NCI-H1105 (cell line): ENCODE measurements around the gene TRAPPC12.
"Not testable (repeated sequence)": the region's sequence is repeated elsewhere in the genome, so short reads cannot be mapped to it uniquely, and the experiment has no call there.

Experiments used
- DNase-seq: peaks from one replicate; lab custom pipeline; 2025; lab: John Stamatoyannopoulos, UW

Gene TRAPPC12

DNA sequence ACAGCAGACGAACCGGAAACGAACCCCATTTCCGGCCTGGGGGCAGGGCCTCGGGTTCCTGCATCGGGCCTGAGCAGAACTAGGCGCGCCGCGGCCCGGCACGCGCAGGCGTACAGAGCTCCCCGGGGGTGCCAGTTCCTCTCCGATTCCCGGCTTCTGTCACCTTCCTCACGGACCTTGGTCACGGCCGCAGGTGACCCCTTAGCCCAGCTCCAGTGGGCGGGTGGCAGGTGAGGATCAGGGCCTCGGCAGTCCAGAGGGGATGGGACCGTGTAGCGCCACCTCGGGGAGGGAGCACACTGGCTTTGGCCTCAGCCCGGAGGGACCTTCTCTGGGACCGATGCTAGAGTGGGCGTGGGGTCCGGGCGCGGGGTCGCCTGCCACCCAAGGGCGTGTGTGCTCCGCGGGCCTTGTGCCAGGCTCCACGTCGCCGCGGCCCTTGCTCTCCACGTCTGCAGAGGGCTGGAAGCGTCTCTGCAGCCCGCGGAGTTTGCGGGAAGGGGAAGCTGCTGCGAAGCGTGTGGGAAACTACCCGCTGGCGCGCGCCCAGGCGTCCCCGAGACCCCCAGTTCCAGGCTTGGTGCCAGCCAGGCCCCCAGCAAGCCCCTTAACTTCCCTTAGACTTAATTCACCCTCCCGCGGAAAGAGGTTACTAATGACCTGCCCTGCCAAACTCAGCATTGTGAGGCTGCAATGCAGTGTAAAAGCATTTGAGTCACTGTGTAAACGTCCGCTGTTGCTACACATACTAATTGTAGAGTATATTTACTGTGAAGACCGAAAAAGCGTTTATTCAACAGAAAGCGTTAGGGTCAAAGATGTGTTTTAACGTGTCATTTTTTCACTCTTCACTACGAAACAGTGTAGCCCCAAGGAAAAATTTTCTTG is at the start of gene TRAPPC12:
TSS of gene TRAPPC12 (plus strand) at position 48 of the 888 bp plus-strand sequence. CDS start 7,930 bp downstream, outside the sequence.
- peak; percentile 89 for DNase-seq

DNA sequence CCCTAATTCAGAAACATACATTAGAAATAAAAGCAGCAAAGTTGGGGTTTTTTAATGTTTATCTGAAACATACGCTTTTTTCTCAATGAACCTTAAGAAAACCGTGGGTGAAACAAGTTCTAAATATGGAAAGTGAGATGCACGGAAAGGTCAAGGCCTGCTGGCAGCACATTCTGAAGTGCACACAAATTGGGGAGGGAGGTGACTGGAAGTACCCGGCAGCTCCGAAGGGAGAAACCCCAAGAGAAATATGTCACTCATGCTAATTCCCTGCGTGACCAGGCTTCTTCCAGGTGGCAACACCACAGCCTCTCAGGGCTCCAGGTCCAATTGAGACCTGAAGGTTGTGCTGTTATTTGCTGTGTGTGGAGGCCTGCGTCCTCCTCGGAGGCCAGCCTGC is 47.4 kb upstream of the TRAPPC12 start:
- no peak for DNase-seq

GRCh38 chr2:3334392-3335345 is 44.8 kb upstream of the TRAPPC12 start:
- no peak for DNase-seq

GRCh38 chr2:3336844-3337243 is 42.6 kb upstream of the TRAPPC12 start:
- no peak for DNase-seq

DNA sequence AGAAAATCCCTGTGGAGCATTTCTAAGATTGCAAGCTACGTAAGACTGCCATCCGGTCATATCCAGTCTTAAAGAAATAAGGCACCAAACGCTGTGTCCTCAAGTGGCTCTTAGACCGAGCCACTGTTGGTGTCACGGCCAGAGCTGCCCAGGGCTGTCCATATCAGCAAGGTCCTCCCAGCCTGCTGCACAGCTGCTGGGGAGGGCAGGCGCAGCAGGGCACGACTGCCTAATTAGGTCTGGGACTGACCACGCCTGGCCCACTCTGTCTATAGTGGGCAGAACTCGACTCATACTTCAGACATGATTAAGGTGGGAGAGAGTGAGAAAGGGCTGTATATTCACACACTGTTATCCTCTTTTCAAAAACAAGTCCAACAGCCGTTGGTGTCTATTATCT is 41.2 kb upstream of the TRAPPC12 start:
- DNase-seq, result no peak

DNA sequence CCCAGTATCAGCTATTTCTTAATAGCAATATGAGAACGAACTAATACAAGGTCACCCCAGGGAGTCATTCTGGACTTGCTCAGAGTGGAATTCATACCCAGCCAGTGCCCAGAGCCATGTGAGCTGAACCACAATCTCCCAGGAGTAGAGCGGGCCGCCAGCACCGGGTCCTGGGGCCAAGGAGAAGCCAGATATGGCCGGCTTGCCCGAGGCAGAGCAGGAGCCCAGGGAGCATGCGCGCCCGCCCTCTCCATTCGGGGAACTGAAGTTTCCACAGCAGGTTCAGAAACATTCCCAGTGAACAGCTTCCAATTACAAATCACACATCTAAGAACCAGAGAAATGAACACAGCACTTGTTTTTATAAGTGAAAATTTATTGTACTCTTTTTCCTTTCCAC is 39.4 kb upstream of the TRAPPC12 start:
- DNase-seq, result no peak

- DNase-seq, result no peak
Observed at GRCh38 chr2:3341336-3341735, 38.2 kb upstream of the TRAPPC12 start.

DNA sequence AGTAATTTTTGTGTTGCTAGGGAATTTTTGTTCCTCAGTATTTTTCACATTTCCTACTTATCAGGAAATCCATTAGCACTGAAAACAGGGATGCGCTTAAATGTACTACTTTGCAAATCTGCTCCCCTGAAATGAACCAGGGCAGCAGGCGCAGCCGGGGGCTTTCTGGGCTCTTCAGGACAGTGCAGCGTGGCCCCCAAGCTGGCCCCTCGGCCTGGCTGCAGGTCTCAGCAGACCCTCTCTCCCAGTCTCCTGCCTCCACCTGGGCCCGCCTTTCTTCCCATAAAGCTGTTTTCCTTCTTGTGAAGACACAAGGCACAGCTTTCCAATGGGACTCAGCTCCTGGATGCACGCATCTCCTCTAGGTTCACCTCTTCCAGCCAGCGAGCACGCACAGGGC is 37.2 kb upstream of the TRAPPC12 start:
- no peak for DNase-seq

GRCh38 chr2:3343012-3343411 is 36.5 kb upstream of the TRAPPC12 start:
- DNase-seq, result no peak

- no peak for DNase-seq
Observed at GRCh38 chr2:3344897-3345296, 34.6 kb upstream of the TRAPPC12 start.

DNA sequence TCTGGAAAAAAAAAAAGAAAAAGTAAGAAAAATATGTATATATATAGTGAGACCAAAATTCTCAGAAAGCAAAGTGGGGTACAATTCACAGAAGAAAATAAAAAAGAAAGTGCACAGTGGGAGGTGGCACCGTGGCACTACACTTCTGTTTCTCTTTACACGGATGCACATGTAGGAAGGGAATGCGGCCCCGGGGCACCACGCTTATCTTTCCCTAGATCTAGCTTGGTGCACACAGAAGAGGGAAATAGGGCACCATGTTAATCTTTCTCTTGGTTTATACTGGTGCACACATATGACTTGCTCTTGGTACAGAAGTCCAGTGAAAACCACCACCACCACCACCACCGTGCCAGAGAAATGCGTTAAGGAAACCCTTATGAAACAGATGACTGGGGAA is 33.9 kb upstream of the TRAPPC12 start:
- no peak for DNase-seq

GRCh38 chr2:3348767-3349166 is 30.7 kb upstream of the TRAPPC12 start:
- no peak for DNase-seq

GRCh38 chr2:3349211-3349693 is 30.2 kb upstream of the TRAPPC12 start:
- DNase-seq, result no peak

- no peak for DNase-seq
Observed at GRCh38 chr2:3354986-3355385, 24.5 kb upstream of the TRAPPC12 start.

DNA sequence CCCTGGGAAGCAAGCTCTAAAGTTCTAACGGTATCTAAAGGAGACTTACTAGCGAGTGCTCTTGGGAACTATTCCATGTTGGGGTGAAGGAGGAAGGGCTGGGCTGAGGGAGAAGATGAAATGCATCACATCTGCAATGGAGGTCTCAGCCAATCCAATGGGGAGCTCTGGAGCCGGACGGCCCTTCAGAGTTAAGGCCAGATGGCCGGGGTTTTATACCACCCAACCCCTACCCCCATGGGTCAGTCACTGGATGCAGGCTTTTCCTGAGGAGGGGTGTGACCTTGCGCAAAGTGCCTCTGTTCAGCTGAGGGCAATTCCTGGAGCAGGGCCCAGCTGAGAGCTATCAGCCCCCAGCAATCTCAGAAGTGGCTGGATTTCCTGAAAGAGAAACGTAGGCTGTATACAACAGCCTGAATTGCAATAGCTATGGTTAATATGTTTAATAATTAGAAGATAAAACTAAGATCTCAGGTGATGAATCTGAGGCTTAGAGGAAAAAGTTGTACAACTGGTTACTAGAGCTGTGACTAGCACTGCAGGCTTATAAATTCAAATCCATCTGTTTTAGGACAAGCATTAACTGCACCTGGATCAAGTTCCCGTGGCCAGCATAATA is 23.4 kb upstream of the TRAPPC12 start:
- no peak for DNase-seq

GRCh38 chr2:3356799-3357198 is 22.7 kb upstream of the TRAPPC12 start:
- no peak for DNase-seq

GRCh38 chr2:3357446-3357845 is 22.0 kb upstream of the TRAPPC12 start:
- DNase-seq, result not testable (repeated sequence)

GRCh38 chr2:3357926-3358325 is 21.6 kb upstream of the TRAPPC12 start:
- DNase-seq, result no peak

- no peak for DNase-seq
Observed at GRCh38 chr2:3361518-3362389, 17.7 kb upstream of the TRAPPC12 start.

- no peak for DNase-seq
Observed at GRCh38 chr2:3365219-3365618, 14.3 kb upstream of the TRAPPC12 start.

DNA sequence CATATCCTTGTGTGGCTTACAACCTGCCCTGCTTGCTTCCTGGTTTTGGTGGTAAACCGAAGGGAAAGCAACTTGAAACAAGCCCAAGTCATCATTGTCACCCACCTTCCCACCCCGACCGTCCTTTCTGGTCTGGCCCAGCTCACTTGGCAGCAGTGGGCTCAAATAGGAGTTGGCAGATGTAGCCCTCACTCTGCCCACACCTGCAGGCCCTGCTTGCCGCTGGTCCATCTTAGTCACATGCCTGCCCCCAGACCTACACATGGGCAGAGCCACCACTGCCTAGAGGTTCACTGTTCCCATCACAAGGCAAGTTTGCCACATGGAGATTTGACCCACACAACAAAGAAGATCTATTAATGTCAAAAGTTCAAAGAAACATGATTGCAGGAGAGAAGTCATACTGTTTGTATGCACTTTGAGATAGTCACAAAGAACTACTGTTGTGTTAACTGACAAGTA is 11.2 kb upstream of the TRAPPC12 start:
- no peak for DNase-seq
